AG04449 (cell line): Measurements from ENCODE around the gene SGMS1.

Experiments
- CTCF ChIA-PET: fragments of 350-600 bp; formaldehyde crosslinking; extraction: SDS; loops from one replicate; lab custom pipeline; 2021; ENCODE audit warnings: antibody characterized with exemption; lab: Yijun Ruan, JAX
- POLR2A ChIA-PET: fragments of 400-600, 350-600 bp; formaldehyde crosslinking; extraction: SDS; loops from one replicate; lab custom pipeline; 2020; ENCODE audit warnings: antibody characterized with exemption, inconsistent platforms; lab: Yijun Ruan, JAX
- DNase-seq: peaks from one replicate; pipeline ENCODE4 v3.0.0-alpha.2; 2010; ENCODE audit warnings: low read depth, low spot score
- H3K4me3 ChIP-seq: 2 replicates; pipeline ENCODE4 v1.5.1; 2011; ENCODE audit warnings: low read depth, mild to moderate bottlenecking, control low read depth, low read length
- TF ChIP-seq, protein P1 (sequence below): IDR thresholded peaks from one replicate; pipeline ENCODE4 v1.5.1; 2011; ENCODE audit warnings: mild to moderate bottlenecking, moderate library complexity, low read length, control low read depth, inconsistent platforms; ENCODE audit not compliant: insufficient read depth; ENCODE audit errors: missing control alignments

SGMS1 gene

GRCh38 chr10:50416181-50416824 lies 207.5 kb downstream of the SGMS1 start:
- no peak for DNase-seq
- TF ChIP-seq, protein P1, sequence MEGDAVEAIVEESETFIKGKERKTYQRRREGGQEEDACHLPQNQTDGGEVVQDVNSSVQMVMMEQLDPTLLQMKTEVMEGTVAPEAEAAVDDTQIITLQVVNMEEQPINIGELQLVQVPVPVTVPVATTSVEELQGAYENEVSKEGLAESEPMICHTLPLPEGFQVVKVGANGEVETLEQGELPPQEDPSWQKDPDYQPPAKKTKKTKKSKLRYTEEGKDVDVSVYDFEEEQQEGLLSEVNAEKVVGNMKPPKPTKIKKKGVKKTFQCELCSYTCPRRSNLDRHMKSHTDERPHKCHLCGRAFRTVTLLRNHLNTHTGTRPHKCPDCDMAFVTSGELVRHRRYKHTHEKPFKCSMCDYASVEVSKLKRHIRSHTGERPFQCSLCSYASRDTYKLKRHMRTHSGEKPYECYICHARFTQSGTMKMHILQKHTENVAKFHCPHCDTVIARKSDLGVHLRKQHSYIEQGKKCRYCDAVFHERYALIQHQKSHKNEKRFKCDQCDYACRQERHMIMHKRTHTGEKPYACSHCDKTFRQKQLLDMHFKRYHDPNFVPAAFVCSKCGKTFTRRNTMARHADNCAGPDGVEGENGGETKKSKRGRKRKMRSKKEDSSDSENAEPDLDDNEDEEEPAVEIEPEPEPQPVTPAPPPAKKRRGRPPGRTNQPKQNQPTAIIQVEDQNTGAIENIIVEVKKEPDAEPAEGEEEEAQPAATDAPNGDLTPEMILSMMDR = no peak
- POLR2A ChIA-PET = no interaction called here
- CTCF ChIA-PET = interaction anchor here (1.0 to 3.1 kb wide), 7 partner anchors 11 to 237 kb away, joined by 3 to 20 read pairs (median 6); no protein-coding TSS in a partner anchor
- peak overlapping the region; percentile 9; the same call in 1 of the 2 replicates for H3K4me3 ChIP-seq

GRCh38 chr10:50415292-50415691 lies 208.5 kb downstream of the SGMS1 start:
- ChIA-PET POLR2A (no interaction called here), CTCF (interaction anchor here (2.7 to 3.1 kb wide), 2 partner anchors 10 to 209 kb away, joined by 10 to 20 read pairs; no protein-coding TSS in a partner anchor)
- TF ChIP-seq, protein P1 = no peak
- no peak for DNase-seq
- H3K4me3 ChIP-seq = no peak overlapping the region

DNA sequence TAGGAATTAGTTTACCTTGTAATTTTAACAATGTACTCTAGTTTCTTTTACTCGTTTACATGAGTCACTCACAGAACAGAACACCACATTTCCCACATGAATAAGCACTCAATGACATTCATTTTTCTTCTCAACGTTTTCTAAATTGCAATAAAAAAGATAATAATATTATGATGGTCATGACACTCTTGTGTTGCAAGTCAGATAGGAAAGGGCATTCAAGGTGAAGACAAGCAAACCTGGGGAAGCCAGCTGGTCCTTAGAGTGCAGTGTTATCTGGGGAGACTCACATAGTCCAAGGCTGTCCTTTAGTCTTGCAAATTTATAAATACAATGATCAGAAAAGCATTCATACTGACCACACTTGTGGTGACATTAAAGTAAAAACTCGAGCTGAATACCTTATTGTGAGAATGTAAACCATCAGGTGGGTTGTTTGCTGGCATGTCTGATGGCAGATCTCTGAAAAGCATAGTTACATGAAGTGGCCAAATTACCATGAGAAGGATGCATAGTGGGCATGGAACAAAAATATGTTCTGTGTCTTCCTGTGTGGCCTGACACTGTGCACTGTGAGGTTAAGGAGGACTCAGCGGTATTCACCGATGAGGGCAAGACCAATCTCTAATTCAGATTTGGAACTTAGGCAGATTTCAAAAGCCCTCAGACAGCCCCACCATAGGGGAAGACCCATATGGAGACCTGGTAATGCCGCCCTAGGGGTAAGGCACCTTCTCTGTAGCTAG lies 213.5 kb downstream of the SGMS1 start:
- H3K4me3 ChIP-seq = no peak overlapping the region
- POLR2A ChIA-PET = interaction anchor here (0.9 kb wide), 1 partner anchor 10 kb away, joined by 4 read pairs; no protein-coding TSS in a partner anchor
- CTCF ChIA-PET = interaction anchor here (1.3 to 1.8 kb wide), 3 partner anchors 9 to 12 kb away, joined by 3 to 9 read pairs (median 8); no protein-coding TSS in a partner anchor
- no peak for DNase-seq
- TF ChIP-seq, protein P1 = no peak

GRCh38 chr10:50407076-50407801 lies 216.5 kb downstream of the SGMS1 start:
- DNase-seq = no peak
- TF ChIP-seq, protein P1 = no peak
- H3K4me3 ChIP-seq = no peak overlapping the region
- ChIA-PET CTCF (interaction anchor here (1.3 to 5.3 kb wide), 2 partner anchors 9 to 10 kb away, joined by 3 to 20 read pairs; no protein-coding TSS in a partner anchor), POLR2A (no interaction called here)

DNA sequence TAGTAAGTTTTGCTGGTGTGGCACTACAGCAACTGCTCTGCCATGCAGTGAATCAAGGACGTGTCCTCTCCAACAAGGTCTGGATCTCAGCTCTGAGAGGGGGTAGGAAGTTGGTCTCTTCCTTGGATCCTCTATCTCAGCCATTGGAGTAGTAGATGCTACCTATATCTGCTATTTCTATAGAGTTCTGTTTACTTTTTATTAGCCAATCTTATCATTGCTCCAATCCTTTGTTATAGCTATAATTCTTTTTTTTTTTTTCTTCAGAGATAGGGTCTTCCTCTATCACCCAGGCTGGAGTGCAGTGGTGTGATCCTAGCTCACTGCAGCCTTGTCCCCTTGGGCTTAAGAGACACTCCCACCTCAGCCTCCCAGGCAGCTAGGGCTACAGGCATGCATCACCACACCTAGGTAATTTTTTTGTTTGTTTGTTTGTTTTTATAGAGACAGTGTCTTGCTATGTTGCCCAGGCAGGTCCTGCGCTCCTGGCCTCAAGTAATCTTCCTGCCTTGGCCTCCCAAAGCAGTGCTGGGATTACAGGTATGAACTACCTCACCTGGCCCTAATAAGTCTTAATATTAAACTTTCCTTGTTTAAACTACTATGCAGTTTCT lies 217.2 kb downstream of the SGMS1 start:
- TF ChIP-seq, protein P1 = no peak
- H3K4me3 ChIP-seq = no peak overlapping the region
- ChIA-PET POLR2A (no interaction called here), CTCF (interaction anchor here (1.3 to 5.3 kb wide), 3 partner anchors 9 to 39 kb away, joined by 3 to 20 read pairs (median 3); no protein-coding TSS in a partner anchor)
- DNase-seq = no peak
